GM18502 (cell line): ENCODE results near the gene HES7.
A peak's percentile ranks its signal among the peaks of the same experiment; 100 is the strongest.
"Not testable (repeated sequence)": the region's sequence is repeated elsewhere in the genome, so short reads cannot be mapped to it uniquely, and the experiment has no call there.

ENCODE experiments used
- ATAC-seq: cut with Tn5 transposase; IDR thresholded peaks from one replicate; pipeline ENCODE4 v1.9.1; 2021; ENCODE audit warnings: mild to moderate bottlenecking; ENCODE audit not compliant: unreplicated experiment, poor library complexity

Gene HES7

GRCh38 chr17:8123695-8124349 is at the start of gene HES7:
Gene HES7, minus strand, starts transcription at chr17:8124106. Its CDS starts 22 bp downstream, at chr17:8124084.
- no peak for ATAC-seq

DNA sequence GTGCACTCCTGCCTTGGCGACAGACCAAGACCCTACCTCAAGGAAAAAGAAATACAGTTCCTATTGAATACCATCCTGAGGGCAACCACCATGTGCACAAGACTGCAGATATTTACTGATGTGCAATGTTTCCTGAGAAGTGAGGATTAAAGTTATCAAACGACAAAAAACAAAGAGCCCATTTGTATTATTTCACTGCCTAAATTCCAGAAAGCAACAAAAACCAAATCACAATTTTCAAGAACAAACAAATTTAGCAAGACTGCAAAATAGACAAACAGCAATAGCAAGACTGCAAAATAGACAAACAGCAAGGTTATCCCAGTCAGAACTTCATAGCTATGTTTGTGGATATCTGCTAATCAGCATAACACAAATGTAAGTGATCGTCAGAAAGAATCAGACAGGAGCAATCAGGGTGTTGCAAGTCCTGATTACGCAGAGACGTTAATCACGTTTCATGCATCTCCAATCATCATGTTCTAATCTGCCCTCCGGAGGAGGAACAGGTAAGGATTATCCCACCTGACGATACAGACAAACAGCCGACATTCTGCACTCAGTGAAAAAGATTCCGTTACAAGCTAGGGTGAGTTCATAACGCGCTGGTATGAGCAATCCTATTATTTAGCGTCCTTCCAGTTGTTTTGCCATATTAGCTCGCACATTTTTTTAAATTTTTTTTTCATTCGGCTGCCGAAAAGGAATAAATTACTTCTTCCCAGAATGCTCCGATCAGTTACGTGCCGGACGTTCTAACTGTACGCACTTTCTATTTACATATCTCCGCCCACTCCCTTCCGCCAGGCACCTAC is 49.4 kb upstream of the HES7 start:
- ATAC-seq = peak; percentile 62

DNA sequence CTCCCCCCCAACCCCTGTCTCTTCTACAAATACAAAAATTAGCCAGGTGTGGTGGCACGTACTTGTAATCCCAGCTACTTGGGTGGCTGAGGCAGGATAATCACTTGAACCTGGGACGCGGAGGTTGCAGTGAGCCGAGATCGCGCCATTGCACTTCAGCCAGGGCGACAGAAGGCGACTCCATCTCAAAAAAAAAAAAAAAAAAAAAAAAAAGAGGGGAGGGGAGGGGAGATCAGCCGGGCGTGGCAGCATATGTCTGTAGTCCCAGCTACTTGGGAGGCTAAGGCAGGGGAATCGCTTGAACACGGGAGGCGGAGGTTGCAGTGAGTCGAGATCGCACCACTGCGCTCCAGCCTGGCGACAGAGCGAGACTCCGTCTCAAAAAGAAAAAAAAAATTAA is 46.3 kb upstream of the HES7 start:
- not testable (repeated sequence) for ATAC-seq

DNA sequence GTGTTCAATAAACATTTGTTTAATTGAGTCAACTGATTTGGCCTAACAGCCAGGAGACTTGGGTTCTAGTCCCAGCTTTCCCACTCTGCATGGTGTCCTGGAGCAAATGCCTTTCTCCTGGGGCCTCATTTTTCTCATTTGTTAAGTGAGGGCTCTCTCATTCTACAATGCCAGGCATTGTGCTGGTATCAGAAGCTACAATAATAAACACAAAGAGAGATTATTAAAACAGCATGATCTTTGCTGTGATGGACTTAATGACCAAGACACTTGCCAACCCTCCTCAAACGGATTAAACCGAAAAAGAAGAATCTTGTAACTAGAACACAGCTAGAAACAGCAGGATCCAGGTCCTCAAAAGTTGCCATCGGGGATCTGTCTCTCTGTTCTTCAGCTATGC is 43.6 kb upstream of the HES7 start:
- no peak for ATAC-seq

- ATAC-seq = no peak
Measured at GRCh38 chr17:8166731-8167130, 42.8 kb upstream of the HES7 start.

DNA sequence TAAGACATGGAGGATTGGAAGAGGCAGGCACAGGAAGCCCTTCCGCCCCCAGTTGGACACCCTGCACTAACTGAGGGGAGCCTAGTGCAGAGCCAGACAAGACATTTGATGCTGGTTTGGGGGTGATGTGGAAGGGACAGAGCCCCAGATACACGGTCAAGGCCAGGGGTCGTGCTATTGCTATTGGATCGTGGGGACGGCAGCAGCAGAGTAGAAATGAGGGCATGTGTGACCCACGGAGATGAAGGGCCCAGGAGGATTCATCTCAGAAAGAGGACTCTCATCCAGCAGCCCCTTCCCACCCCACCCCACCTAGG is 40.9 kb upstream of the HES7 start:
- ATAC-seq = no peak

DNA sequence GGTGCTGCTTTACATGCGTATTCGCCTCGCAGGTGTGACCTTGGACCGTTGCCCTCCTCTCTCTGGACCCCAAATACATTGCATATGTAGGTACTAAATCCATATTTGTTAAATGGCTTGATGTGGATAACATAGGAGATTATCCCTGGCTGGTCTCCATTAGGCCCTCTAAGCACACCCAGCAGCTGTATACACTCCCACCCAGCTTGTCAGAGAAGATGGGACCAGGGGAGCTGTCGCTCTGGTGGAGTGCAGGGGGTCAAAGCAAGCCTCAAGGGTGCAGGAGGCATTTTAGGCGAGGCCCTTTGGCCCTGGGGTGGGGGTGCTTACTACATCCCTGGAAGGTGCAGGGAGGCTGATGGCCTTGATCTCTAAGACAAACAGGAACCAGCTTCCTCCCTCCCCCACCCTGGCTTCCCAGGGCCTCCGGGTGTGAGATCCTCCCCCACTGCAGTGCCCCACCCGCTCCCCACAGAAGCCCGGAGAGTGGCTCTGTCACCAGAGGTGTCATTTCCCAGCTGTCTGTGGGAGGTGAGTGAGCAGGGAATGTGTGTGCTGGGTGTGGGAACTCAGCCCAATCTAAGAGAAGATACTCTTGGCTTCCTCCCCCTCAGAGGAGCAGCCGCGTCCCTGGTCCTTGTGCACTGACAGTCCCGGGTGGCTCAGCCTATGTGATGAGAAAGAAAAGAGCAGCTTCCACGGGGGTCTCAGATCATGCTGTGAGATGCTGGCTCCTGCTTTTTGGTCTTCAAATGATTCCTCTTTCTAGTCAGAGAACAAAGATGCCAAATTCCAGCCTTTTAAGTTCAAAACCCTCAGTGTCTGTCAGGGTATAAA is 40.3 kb upstream of the HES7 start:
- ATAC-seq = no peak

- ATAC-seq = no peak
Measured at GRCh38 chr17:8162997-8163977, 39.4 kb upstream of the HES7 start.

DNA sequence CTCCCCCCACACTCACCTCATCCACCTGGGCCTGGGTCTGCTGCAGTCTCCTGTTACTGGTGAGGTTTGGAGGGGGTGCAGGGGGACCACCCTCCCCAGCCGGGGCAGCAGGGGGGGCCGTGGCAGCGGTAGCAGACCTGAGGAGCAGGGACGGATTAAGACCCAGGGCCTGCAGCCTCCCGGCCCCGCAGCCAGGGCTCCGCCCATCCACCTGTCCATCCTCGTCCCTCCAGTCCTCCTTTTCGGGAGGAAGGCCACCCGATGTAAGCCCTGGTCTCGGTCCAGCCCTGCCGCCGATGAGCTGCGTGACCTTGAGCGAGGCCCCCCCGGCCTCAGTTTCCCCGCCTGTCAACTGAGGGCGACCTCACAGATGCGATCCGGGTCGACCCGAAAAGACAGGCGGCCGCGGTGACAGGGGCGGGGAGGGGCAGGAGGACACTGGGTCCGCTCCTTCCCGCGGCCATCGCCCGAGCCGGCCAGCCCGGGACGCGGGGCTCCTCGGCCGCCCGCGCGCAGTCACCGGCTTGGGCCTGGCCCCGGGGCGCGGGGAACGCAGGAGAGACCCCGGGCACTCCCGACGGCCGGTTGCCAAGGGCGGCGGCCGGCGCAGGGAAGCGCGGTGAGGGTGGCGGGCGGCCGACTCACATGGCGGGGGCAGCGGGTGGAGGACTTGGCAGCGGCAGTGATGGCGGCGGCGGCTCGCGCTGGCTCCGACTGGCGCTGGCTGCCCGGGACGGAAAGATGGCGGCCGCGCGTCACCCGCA is 38.5 kb upstream of the HES7 start, which contains the start of gene VAMP2:
TSS of gene VAMP2 (minus strand) at position 716 of the 764 bp plus-strand sequence. CDS start at position 647, 69 bp downstream.
- peak; percentile 41 for ATAC-seq

DNA sequence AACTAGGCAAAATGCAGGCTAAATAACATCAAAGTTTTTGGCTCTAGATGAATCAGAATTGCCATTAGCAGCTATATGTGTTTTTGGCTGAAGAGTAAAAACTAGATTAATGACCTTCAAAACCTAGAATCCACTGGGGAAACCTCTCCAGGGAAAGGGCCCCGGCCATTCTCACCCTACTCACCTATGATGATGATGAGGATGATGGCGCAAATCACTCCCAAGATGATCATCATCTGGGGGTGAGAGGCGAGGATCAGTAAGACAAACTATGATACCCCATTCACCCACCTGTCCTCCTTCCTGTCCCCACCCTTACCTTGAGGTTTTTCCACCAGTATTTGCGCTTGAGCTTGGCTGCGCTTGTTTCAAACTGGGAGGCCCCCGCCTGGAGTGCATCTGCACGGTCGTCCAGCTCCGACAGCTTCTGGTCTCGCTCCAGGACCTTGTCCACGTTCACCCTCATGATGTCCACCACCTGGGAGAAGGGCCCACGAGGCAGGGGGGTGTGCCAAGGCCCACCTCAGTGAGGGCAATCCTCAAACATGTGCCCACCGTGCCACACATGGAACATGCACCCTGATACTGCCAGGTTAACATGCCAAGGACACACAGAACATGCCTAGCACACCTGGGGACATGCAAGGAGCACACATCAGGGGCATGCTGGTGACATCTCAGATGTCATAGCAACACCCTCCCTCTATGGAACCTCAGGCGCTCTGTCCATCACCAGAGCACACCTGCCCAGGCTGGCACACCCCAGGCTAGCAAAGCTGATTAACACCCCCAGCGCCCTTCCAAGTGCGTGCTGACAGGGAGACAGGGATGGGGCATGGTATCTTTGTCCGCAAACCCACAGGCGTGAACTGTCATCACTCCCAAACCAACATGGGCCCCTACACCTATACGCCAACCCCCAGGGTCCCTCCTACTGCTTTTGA is 37.7 kb upstream of the HES7 start:
- no peak for ATAC-seq

- no peak for ATAC-seq
Measured at GRCh38 chr17:8160741-8161221, 36.9 kb upstream of the HES7 start.

DNA sequence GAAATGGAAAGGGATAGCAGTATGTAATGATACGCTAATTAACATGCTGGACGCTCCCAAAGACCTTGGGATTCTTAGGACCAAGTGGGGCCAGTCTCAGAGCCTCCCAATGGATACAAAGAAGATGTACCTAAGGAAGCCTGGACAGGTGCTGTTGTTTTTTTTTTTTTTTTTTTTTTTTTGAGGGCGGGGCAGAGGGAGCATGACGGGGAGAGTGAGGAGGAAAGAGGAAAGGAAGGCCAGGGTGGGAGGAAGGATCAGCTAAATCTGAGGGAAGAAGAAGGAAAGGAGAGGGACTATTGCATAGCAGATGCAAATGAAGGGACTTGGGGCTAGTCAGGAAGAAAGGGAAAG is 36.3 kb upstream of the HES7 start:
- ATAC-seq = no peak

GRCh38 chr17:8159459-8160223 is 35.7 kb upstream of the HES7 start:
- ATAC-seq = no peak

- no peak for ATAC-seq
Measured at GRCh38 chr17:8159032-8159400, 35.1 kb upstream of the HES7 start.

DNA sequence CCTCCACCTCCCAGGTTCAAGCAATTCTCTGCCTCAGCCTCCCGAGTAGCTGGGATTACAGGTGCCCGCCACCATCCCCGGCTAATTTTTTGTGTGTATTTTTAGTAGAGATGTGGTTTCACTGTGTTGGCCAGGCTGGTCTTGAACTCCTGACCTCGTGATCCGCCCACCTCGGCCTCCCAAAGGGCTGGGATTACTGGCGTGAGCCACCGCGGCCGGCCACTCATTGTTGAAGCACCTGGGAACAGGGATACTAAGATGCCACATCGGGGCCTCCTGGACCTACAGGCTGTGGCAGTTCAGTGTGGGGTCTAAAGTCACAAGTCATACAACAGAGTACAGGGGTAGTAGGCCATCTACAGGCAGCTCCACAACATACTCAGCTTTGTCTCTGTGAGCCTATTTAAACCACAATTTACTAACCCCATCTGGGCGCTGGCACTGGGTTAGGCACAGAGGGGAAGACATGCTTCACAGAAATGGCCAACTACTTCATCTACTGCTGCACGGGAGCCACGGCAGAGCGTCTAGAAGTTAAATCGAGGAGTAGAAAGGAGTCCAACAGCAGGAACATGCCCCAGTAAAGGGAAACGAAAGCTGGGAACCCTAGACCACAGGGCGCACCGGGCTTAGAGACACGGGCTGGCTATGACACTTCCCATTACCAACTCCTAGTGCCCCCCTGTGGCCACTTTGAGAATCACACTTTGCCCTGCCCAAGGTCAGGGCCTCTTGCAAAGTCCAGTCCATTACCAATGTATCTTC is 34.5 kb upstream of the HES7 start:
- no peak for ATAC-seq

- peak; percentile 82 for ATAC-seq
Measured at GRCh38 chr17:8156246-8156992, 32.5 kb upstream of the HES7 start.
